Nucleus accumbens (tissue), 56 donors: Measurements from ENCODE around the gene SNCG.
"Not testable (repeated sequence)": the region's sequence is repeated elsewhere in the genome, so short reads cannot be mapped to it uniquely, and the experiment has no call there.

ENCODE experiments used
- DNase-seq, 56 donors: peaks; one replicate each; lab custom pipeline; 2025; lab: John Stamatoyannopoulos, UW

SNCG gene

GRCh38 chr10:86972613-86973380 is 14.4 kb downstream of the SNCG start:
- no peak for DNase-seq

- DNase-seq: no peak
Measured at GRCh38 chr10:86974484-86974883, 16.1 kb downstream of the SNCG start.

- DNase-seq: no peak
Measured at GRCh38 chr10:86976362-86977056, 18.1 kb downstream of the SNCG start.

- not testable (repeated sequence) for DNase-seq
Measured at GRCh38 chr10:86978457-86978856, 20.1 kb downstream of the SNCG start.

GRCh38 chr10:86979296-86979818 is 21.0 kb downstream of the SNCG start:
- no peak for DNase-seq

- no peak for DNase-seq
Measured at GRCh38 chr10:86979977-86980448, 21.6 kb downstream of the SNCG start.

GRCh38 chr10:86981020-86981419 is 22.6 kb downstream of the SNCG start:
- DNase-seq: not testable (repeated sequence)

GRCh38 chr10:86981716-86982115 is 23.3 kb downstream of the SNCG start:
- no peak for DNase-seq

GRCh38 chr10:86984498-86984897 is 26.1 kb downstream of the SNCG start:
- not testable (repeated sequence) for DNase-seq

- no peak for DNase-seq
Measured at GRCh38 chr10:86988520-86988919, 30.1 kb downstream of the SNCG start.

- not testable (repeated sequence) for DNase-seq
Measured at GRCh38 chr10:86991362-86991761, 33.0 kb downstream of the SNCG start.

- no peak for DNase-seq
Measured at GRCh38 chr10:86992456-86992855, 34.1 kb downstream of the SNCG start.

GRCh38 chr10:86992929-86993328 is 34.5 kb downstream of the SNCG start:
- DNase-seq: no peak

- DNase-seq: not testable (repeated sequence)
Measured at GRCh38 chr10:86999802-87000403, 41.5 kb downstream of the SNCG start.

- DNase-seq: no peak
Measured at GRCh38 chr10:87000491-87000890, 42.1 kb downstream of the SNCG start.

GRCh38 chr10:87007124-87007523 is 48.7 kb downstream of the SNCG start:
- not testable (repeated sequence) for DNase-seq

- DNase-seq: not testable (repeated sequence)
Measured at GRCh38 chr10:87007674-87008073, 49.3 kb downstream of the SNCG start.

- not testable (repeated sequence) for DNase-seq
Measured at GRCh38 chr10:87008303-87008702, 49.9 kb downstream of the SNCG start.

GRCh38 chr10:87009134-87009696 is 50.8 kb downstream of the SNCG start:
- not testable (repeated sequence) for DNase-seq
